Hypothalamus (tissue), 51 donors: ENCODE measurements around the gene INPP5K.
"Not testable (repeated sequence)": the region's sequence is repeated elsewhere in the genome, so short reads cannot be mapped to it uniquely, and the experiment has no call there.

Experiments
- DNase-seq, 51 donors: peaks; one replicate each; lab custom pipeline; 2025; lab: John Stamatoyannopoulos, UW

The INPP5K gene

DNA sequence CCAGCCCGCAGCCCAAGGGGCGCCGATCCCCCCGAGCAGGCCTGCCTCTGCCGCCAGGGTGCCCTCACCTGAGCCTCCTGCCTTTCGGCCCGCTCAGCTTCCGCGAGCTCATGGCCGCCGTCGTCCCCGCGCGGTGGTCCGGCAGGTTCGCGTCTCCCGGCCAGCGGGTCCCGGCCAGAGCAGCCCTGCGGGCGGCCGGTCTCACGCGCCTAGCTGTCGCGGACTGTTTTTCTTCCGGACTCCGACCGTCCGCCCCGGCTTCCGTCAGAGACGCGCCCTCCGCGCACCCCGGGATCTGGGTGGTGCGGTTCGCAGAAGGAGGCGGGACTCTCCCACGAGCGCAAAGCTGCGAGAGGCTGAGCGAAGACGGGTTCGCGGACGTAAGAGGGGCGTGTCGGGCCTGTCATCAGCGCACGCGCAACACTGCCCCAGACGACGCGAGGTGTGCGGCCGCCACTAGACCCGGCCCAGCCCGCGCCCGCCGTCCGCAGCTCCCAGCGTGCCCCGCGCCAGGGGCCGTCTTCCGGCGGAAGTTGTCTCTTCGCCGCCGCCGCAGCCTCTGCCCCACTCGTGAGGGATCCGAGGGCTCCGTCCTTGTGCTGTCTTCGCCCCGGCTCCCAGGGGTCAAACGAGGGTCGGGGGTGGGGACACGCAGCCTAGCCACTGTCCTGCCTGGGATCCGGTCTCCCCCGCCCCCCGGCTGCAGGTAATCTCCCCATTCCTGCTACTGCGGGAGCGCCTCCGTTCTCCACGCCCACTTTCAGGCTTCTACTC is at the start of gene INPP5K:
TSS of gene INPP5K (minus strand) at position 225 of the 774 bp plus-strand sequence. CDS start at position 112, 113 bp downstream.
- peak; percentile 73 to 99 (median 97) for DNase-seq

DNA sequence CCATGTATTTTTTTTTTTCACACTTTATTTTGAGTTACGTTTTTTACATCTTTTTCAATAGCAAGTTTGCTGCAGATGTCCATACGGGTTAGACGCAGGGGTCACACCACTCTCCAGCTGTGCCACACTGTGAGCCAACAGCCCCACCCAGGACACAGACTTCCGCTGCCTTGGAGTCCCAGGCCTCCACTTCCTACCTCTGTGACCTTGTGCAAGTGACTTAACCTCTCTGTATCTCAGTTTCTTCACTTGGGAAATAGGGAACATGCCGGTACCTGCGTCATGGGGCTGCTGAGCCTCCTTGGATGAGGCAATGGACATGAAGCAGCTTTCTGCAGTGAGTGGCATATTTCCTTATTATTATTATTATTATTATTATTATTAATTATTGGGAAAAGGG is 49.5 kb upstream of the INPP5K start:
- DNase-seq = no peak

DNA sequence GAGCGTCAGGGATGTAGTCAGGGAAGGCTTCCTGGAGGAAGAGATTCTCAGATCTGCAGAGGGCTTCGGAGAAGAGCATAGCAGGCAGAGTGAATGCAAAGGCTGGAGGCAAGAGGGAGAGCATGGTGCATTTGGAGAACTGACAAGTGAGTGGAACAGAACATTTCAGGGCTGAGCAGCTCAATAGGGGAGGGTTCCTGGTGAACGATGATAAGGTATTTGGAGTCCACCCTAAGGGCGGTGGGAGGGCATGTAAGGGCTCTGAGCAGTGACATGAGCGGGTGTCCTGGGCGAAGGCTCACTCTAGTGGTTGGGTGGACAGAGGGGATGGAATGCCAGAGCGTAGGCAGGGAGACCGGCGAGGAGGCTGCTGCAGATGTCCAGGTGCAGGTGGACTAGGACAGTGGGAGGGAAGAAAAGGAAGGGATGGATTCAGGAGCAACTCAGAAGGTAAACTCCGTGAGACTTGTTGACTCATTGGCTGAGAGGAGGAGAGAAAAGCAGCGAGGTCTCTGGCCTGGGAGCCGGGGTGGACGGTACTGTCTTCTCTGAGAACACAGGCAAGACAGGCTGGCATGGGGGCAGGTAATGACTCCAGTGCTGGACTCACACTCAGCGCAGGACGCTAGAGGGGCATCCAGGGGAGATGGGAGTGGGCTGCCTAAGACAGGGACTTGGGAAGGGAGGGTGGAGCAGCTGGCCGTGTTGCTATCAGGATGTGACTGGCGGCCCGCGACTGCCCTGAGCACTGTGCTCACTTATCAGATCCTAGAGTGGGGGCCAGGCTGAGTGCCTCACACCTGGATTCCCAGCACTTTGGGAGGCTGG is 47.6 kb upstream of the INPP5K start:
- no peak for DNase-seq

GRCh38 chr17:1563471-1563785 is 47.0 kb upstream of the INPP5K start:
- not testable (repeated sequence) for DNase-seq

DNA sequence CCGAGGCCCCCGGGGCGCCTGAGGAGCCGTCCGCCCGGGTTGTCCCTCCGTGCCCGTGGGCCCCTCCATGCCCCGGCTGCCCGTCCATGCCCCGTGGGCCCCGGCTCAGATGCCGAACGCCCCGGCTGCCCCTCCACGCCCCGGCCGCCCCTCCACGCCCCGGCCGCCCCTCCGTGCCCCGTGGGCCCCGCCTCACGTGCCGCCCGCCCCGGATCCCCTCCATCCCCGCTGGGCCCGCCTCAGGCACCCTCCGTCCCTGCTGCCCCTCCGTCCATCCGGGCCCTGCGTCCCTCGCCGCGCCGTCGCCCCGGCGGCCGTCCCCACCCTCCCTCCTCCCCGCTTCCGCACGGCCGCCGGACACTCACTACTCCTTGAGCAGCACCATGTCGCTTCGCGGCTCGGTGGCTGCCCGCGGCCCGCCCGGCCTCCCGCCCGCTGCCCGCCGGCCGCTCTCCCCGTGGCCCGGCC is 45.8 kb upstream of the INPP5K start:
- DNase-seq = peak in 12 of 51 donors; percentile 45 to 76 (median 58)

DNA sequence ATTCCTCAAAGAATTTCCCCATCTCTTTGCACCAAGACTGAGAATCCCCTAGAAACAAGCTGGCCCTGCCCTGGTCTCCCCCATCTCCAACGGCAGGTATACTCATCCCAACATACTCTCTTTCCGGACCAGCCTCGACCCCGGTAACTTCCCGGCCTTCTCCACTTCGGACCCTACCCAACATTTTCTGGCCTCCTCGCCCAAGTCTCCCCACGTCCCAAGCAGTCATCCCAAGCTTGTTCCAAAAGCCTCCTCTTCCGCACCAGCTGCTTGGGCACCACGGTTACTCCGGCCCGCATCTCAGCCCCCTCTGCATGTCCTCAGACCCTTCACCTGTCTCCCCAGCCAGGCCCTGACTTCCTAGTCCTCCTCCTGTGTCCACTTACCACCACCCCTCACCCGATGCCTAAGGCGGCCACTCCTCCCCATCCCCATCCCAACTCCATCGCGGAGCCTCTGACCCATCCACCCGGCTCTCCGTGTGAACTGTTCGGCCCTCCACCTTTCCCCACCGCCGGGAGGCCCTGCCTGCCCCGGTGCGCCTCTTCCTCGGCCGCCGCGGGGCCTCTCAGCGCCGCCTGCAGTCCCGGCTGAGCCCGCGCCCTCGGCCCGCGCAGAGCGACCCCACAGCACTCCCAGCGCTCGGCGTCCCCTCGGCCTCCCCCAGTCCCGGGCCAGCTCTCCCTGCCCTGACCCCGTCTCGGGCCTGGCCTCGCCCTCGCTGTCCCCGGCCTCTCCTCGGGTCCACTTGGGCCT is 45.2 kb upstream of the INPP5K start:
- DNase-seq = peak in 3 of 51 donors; percentile 9 to 31 (median 14)

- DNase-seq = no peak
Observed at GRCh38 chr17:1560858-1561355, 44.5 kb upstream of the INPP5K start.

DNA sequence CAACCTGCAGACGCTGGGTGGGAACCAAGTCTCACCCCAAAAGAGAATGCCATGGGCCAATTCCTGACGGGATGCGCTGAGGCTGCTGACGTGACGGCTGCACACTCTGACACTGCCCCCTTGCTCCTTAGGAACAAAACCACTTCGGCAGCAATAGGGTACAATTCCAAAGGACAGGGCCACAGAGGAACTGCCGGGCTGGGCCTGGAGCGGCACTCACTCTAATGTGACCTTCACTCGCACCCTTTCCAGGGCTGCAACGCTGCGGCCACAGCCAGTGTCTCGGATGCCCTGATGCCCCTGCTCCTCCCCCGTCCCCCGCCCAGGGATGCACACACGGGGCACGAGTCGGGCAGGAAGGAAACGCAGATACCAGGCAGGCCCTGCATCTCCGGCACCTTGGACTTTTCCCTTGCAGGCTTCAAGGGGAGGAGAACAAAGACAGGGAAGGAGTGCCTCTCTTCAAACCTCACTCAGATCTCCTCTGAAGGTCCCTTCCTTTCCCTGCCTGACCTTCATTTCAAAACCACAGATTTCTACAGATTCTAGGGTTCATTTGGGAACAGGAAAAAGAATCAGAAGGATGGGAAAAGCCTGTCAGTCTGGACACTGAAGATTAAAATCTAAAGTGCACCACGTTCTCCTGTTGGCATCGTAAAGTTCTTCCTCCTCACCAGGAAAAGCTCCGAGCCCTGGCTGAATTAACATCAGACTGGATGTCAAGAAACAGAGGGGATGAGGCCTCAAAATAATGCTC is 43.9 kb upstream of the INPP5K start:
- DNase-seq = no peak

DNA sequence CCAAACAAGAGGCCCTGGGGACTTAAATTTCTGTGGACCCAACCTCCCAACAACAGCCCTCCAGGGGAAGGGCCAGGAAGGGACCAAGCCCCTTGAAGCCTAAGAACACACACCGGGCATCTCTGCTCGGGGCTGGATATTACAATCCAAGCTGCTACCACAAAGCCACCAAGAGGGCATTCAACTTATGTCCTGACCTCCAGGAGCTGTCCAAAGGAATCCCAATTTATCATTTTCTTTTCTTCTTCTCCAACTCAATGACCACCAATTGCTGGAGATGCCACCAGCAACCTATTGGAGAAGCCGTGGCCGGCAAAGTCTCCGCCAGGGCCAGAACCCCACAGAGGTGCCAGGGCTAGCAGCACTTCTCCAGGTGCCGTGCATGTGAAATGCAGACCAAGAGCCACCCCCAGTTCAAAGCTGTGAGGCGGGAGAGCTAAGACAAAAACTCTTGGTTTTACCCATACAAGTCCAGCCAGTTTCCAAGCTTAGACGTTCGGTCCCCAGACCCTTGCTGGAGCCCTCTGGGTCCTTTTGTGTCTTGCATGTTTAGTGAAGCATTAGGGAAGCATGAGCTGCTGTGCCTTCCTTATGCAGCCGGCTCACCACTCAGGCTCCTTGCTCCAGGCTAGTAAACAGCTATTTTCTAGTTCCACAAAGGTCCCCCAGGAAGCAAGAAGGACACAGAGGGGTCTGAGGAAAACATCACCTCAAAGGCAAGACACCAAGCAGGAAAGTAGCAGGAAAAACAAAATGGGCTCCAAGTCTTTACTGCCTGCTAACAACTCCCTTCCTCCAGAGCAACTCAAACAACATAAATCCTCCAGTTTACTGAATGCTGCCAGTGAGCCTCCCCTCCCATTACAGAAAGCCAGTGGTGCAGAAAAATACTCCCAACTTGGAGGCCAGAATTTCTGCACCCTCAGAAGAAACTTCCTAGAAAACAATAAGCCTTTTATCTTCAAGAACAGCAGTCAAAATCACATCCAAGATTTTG is 42.9 kb upstream of the INPP5K start:
- no peak for DNase-seq

- DNase-seq = no peak
Observed at GRCh38 chr17:1558401-1558800, 42.0 kb upstream of the INPP5K start.

DNA sequence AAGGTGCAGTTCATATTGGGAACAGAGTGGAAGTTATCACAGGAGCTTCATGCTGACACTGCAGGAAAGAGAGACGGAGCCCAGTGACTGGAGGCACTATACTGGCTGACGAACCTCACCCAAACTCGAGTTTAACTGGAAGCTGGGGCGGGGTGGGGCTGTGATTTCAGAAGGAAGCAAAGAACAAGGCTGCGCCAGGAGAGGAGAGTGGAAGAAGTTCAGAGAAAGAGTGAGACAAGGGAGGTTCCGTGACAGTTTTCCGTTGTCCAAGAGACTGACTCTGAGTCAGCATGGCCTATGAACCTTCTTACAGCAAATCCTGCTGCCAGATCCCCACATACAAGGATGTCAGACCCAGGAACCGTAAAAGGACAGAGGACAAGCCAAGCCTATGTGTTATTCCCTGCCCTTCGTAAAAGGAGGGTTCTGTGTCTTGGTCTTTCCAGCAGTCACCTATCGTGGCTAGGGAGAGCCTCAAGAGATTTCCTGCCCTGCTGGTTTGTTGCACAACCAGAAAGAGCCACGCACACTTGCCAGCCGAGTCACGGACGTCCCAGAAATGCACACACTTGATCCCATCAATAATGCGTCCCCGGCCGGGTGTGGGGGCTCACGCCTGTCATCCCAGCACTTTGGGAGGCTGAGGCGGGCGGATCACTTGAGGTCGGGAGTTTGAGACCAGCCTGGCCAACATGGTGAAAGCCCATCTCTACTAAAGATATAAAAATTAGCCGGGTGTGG is 41.1 kb upstream of the INPP5K start:
- no peak for DNase-seq

DNA sequence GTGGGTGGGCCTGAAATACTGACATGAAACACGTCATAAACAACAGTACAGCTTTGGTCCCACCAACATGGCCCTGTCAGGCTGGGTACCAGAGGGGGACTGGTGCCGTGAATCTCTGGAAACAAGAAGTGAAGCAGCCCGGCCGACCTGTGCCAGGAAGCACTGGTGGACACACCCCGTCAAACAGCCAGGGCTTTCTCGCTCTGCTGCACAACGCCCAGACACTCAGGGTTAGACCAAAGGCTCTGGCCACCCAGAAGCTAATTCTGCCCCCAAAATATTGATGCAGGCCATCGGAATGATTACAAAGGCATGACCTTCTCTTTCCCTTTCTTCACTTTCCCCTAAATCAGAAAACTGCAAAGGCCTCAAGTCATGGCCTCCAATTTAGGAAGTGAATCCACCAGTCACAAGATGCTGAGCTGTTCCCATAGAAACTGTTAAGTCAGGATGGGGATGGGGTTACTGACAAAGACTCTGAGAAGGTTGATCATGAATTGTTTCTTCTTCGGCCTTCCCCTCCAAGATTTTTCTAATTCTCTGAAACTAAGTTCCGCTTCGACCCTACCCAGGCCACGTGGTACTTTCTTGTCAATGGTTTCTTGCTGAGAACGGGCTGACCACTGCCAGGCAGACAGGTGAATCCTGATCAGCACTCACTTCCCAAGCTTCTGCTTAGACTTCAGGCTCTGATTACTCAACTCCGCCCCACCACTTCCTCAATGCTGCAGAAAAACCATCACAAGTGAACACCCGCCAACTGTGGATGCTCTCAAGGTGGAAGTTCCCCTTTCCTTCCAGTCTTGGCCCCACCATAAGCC is 39.4 kb upstream of the INPP5K start:
- peak in 8 of 51 donors; percentile 5 to 28 (median 14) for DNase-seq

- DNase-seq = no peak
Observed at GRCh38 chr17:1554751-1555540, 38.5 kb upstream of the INPP5K start.

GRCh38 chr17:1553354-1554266 is 37.2 kb upstream of the INPP5K start:
- no peak for DNase-seq

DNA sequence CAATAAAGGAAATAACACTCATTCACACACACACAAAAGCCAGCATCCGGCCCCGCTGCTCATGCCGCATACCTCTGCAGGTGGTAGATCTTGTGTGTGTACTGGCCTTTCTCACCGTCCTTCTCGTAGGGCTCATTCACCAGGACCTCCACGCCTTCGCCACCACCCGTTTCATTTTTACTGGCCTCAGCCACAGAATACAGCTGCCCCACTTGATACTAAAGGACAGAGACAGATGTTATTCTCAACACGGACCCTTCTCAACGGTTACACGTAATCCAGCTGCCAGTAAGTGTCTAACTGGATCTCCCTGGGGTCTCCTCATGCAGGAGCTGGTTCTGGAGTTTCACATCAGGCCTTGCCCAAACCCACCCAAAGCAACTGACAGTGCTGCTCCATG is 36.5 kb upstream of the INPP5K start:
- no peak for DNase-seq
